ENCODE data around the gene FN1. TPM values are rescaled to one million over a fixed set of nuclear protein-coding genes. Genes with fewer than 3 reads are reported as not detected.

FN1 gene
- total RNA-seq: 9,759 and 15,712 TPM in 2 replicates

DNA sequence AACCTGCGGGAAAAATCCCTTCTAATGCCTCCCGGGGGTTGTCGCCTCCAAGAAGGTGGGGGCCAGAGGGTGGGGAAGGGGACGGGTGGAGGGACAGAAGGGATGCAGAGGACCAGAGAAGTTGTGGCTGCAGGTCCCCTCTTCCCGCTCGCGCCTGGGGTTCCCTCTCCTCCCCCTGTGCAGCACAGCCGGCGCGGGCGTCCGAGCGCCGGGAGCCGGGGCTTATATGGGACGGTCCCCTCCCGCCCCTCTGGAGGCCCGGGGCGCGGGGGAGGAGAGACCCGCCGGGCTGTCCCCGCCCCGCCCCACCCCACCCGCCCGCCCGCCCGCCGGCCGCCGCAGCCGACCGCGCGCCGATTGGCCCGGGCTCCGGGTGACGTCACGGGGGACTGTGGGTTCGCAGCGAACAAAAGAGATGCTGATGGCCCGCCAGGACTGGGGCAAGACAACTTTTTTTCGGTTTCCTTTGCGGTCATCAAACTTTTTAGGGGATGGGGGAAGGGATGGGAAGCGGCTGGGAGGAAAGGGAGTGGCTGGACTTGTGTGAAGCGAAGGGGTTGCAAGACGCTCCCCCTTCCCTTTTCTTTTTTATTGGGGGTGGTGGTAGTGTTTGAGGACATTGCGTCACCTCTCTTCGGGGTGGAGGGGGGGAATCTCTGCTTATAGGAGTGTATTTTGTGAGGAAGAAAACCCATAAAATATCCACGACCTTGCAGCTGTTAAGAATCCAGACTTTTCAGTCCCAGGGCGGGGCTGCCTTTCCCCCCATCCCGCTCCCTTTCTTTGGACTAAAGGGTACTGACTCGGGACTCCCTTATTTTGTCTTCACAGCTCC lies at the start of gene FN1:
TSS of gene FN1 (minus strand) at position 199 of the 835 bp plus-strand sequence. CDS start 266 bp downstream, outside the sequence.

DNA sequence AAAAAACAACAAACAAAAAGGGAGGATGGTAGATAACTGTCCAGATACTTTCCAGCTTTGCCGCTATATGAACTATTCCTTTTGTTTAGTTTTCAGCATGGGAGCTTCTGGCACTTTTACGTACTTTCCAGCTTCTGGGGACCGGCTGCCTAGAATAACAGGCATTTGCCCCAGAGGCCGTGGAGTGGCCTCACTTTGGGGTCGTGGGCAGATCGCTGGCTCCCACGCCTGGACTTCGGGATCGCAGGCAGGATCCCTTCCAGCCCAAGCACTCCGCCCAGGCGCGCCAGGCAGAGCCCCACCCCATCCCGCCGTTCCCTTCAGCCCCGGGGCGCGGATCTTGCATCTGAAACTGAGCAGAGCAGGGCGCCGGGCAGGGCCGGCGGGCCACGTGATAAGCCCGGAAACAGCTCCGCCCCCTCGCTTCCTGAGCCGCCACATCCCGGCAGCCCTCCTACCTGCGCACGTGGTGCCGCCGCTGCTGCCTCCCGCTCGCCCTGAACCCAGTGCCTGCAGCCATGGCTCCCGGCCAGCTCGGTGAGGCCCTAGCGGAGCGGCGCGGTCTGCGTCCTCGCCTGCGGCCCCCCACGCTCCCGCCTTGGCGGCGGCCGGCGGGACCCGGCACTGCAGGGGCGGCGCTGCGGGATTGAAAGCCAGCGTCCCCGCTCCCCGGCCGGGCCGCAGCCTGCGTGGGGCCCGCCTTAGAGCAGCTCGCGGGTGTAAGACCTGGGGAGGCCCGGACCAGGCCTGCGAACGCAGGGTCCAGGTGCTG lies 124.1 kb downstream of the FN1 start, which contains the start of gene ATIC:
TSS of gene ATIC (plus strand) at position 435 of the 772 bp plus-strand sequence. CDS start at position 519, 84 bp downstream.

Other genes with a start within 250 kb of the FN1 start
- gene ATIC, start 124.0 kb downstream of the FN1 start, total RNA-seq: 57.3 and 68.1 TPM in 2 replicates